GM21619 (cell line): Measurements from ENCODE around the gene DTYMK.

Experiments
- ATAC-seq: cut with Tn5 transposase; IDR thresholded peaks from one replicate; pipeline ENCODE4 v1.9.1; 2021; ENCODE audit not compliant: unreplicated experiment

DTYMK gene

DNA sequence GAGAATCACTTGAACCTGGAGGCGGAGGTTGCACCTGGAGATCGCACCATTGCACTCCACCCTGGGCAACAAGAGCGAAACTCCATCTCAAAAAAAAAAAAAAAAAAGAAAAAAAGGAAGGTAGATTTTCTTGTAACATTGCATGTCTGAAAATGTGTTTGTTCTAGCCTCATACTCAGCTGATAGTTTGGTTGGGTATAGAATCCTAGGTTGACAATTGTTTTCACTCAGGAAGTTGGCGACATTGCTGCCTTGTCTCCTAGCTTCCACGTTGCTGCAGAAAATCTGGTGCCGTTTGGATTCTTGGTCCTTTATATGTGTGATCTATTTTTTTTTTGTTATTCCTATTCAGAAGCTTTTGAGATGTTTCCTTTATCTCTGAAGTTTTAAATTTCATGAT, 19.9 kb upstream of the DTYMK start:
- no peak for ATAC-seq

DNA sequence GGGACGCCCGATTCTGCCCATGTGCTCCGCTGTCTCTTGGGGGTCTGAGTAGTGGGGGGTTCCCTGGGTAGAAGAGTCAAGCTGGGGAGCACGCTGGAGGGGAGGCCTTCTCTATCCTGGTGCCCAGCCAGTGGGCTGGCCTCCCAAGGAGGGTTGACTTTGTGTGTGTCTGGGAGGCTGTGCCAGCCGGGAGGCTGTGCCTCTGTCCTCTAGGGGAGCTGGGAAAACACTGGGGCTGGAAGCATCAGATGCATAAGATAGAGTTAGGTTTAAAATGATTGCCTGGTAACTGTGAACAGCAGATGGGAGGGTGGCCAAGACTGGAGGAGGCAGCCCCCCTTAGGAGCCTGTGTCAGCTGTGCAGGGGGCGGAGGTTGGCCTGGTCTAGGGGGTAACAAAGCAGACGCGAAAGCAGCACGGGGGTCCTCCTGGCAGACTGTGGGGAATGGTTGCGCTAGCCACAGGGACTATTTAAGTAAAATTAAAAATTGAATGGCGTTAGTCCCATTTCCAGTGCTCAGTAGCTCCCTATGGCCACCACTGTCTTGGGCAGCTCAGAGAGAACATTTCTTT, 16.5 kb upstream of the DTYMK start:
- ATAC-seq = no peak

DNA sequence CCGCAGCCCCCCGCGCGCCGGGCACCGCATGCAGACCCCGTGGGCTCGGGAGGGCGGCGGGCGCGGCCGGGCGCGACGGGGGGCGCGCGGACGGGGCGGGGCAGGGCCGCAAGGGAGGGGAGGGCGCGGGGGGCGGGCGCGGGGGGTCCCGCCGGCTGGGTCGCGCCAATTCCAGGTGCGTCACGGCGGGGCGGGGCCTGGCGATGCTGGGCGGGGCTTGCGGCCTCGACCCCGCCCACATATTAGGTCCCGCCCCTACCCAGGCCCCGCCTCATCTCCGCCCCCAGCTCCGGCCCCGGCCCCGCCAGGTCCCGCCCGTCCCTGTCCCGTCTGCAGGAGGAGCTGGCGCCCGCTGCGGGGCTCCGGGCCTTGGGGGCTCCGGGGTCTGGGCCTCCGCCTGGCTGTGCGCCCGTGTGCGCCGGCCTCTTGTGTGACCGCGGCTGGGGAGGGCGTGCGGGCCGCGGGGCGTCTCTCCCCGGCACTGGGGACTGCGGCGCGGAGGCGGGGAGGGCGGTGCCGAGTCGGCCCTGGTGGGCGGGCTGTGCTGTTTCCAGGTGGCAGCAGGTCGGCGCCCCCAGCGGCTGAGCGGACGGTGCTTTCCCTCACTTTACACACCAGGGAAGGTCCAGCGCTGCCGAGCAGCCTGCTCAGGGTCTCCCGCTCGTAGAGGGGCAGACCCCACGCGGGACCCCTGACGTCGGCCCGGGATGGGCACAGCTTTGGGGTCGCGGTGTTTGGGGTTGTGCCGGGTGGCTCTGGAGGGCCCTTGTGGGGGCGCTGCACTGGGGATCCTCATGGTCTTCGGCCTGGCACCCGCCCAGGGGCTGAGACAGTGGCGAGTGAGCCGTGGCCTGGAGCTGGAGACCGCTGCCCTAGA, 15.8 kb upstream of the DTYMK start:
- ATAC-seq = peak; percentile 70

DNA sequence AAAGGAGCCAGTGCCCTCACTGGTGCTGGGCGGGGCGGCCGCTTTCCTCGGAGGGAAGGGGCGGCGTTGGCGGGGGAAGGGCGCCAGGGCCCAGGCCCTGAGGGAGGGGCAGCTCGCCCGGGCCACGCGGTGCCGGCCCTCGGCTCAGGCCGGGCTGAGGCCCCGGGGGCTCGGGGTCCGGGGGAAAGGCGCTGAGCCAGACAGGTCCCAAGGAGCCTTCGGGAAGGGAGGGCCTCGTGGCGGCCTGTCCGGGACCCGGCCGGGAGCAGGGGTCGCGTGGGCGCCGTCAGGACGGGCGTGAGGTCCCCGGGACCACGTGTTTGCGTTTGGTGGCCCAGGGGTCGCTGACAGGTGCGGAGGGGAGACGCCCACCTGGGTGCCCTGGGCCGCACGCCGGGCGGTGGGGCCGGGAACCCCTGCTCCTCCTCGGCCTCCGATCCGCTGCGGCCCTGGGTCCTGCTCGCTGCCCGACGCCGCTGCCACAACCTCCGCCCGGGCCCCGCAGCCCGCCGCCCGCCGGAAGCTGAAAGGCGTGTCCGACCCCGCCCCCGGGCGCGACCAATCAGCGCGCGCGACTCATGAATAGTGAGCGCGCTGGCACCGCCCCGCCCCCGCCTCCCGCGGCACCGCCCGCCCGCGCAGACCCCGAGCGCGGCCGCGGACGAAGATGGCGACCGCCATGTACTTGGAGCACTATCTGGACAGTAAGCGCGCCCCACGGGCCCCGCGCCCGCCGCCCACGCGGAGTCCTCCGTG, 15.0 kb upstream of the DTYMK start, which contains the start of gene ING5:
Gene ING5, plus strand, starts transcription at position 641 of the 756 bp plus-strand sequence. Its CDS starts 27 bp downstream, at position 668.
- peak; percentile 59 for ATAC-seq

DNA sequence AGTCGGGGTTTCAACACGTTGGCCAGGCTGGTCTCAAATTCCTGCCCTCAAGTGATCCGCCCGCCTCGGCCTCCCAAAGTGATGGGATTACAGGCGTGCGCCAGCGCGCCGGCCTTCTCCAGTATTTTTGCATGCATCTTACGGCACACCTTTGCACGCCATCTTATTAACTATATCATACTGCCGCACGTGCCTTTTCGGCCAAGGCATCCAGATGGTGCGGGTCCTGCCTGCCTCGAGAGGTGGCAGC, 14.5 kb upstream of the DTYMK start:
- no peak for ATAC-seq

DNA sequence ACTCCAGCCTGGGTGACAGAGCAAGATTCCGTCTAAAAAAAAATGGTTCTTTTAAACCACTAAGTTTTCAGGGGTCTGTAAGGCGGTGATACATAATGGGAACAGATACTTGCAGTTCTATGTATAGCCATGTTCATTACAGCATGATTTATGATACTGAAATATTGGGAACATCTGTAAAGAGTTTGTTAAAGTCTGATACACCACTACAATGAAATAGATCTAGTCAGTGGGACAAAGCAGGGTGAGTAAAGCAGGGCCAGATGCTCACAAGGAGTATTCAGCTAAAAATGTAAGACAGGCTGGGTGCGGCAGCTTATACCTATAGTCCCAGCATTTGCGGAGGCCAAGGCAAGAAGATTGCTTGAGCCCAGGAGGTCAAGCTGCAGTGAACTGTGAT, 9.0 kb upstream of the DTYMK start:
- no peak for ATAC-seq

DNA sequence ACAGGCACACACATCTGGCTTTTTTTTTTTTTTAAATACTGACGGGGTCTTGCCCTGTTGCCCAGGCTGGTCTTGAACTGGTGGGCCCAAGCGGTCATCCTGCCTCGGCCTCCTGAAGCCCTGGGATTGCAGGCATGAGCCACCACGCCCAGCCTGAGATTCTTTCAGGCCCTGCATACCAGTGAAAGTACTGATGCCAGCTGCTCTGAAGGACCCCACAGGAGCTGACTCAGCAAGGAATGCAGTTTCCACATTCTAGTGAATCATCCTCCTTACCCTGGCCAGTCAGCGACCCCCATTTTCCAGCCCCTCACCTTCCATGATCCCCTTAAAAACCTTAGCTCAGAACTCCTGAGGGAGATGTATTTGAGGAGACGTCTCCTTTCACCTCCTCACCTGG, 5.8 kb upstream of the DTYMK start:
- no peak for ATAC-seq

DNA sequence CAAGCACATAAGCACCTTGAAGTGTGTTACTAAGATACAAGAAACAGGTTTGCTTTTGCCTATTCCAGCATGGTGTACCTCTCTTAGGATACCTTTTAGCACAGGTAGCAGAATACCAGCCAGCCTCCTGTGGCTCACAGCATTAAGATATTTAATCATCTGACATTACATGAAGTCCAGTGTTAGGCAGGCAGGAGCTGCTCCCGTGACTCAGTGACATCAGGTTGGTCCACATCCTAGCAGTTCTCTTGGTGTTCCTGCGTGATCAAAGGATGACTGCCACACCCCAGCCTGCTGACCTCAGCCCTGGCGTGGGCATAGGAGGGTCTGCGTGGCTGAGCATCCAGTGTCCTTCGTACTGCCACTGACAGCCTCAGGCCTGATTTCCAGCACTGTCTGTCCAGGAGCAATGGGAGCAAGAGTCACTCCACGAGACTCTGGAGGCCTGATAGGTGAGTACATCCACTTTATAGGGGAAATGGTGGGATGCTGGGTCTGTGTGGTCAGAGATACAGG, 3.6 kb upstream of the DTYMK start:
- no peak for ATAC-seq

DNA sequence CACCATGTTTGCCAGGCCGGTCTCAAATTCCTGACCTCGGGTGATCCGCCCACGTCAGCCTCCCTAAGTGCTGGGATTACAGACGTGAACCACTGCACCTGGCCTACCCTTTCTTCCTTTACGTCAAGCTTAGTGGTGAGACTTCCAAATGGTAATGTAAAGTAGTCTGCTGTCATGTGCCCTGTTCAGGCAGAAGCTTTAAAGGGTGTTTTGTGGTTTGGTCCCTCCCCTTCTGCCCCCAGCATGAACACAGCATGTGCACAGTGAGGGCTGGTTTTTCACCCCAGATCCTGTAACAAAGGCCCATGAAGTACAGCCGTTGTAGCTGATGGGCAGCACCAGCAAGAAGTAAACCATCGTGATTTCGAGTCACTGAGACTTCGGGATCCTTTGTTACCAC, 2.7 kb upstream of the DTYMK start:
- ATAC-seq = no peak

DNA sequence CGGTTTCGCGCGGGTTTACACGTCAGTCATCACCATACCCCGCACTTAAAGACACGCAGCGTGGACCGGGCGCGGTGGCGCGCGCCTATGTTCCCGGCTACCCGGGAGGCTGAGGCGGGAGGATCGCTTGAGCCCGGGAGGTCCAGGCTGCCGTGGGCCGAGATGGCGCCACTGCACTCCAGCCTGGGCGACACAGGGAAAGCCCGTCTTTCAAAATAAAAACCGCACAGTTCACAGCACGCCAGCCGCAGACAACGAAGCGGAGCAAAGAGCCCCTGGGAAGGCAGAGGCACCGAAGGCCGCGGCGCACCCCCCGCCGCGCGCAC, 328 bp downstream of the DTYMK start:
- ATAC-seq = no peak

DNA sequence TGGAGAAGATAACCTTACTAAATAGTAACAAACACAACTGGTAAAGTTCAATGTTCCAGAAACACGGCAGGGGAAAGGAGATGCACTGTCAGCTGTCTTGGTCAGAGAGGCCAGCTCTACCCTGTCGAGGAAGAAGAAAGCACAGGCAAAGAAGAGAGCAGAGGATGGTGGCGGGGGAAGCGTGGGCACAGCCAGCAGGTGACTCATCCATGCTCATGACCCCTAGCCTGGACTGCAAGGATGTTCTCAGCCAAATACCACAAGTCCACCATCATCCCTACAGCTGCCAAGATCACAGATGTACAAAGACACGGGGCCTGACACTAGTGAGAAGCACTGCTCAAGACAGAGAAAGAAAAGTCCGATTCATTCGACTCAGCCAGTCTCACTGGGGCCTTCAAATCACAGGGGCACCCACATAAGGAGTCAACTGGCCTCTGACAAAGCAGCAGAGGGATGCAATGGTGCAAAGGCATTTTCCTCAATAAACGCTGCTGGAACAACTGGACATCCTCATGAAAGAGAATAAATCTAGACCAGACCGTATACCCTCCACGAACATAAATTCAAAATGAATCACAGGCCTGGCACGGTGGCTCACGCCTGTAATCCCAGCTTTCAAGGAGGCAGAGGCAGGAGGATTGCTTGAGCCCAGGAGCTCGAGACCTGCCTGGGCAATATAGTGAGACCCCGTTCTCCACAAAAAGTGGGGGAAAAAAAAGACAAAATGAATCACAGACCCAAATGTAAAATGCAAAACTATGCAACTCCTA, 5.6 kb downstream of the DTYMK start:
- ATAC-seq = no peak

DNA sequence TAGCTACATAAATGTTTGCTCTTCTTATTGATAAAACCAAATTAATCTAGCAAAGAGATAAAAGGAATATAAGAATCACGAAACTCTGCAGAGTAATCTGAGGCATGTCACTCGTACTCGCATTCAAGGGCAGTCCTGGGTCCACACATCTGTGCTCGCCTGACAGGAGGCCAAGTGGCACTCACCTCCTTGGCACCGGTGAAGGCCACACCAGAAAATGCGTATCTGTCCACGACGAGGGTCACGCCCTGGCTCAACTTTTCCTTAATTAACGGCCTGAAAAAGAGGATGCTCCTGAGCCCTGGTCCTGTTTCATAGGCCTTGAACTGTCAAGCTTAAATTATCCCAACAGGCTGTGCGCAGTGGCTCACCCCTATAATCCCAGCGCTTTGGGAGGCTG, 6.6 kb downstream of the DTYMK start:
- ATAC-seq = no peak

DNA sequence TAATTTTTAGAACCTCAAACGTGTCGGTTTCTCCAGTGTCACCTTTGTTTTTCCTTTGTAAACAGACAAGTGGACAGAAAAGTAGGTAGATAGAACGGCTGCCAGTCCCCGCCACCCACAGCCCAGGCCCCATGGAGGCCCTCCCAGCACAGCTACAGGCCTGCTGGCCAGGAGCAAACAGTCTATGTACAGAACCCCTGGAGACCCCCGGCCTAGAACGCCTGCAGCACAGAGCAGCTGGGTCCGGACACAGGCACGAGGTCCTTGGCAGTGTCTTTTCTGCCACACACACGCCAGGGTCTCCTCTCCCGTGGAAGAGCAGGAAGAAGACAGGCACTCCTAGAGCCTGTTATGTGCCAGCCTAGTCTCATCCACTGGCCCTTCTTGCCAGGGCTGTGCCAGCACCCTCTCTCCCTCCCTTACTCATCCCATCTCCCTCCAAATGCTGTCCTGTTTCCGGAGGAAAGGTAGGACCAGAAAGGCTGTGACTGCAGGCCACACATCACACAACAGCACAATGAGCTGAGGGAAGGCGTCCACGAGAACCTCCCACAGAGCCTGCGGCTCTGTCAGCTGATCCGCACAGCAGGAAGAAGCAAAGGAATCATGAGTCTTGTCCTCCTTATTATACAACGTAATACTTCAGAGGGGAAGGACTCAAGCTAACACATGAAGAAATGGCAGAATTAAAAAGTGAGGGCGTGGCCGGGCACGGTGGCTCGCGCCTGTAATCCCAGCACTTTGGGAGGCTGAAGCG, 7.7 kb downstream of the DTYMK start:
- no peak for ATAC-seq

DNA sequence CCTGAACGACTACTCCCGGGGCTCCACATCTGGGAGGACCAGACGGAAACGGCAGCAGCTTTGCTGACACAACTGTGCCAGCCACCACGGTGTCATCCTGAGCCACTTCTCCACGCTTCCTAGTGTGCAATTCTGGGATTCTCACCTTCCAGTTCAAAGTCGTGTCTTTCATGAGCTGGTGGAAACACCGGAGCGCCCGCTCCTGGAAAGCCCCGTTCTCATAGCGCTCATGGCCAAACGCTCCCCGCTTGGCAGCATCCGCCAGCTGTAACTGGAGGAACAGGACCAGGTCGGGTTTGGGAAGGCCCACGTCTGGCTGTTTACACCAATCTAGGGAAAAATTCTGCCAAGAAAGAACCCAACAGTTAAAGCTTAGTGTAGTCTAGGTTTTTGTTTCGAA, 8.3 kb downstream of the DTYMK start:
- no peak for ATAC-seq

DNA sequence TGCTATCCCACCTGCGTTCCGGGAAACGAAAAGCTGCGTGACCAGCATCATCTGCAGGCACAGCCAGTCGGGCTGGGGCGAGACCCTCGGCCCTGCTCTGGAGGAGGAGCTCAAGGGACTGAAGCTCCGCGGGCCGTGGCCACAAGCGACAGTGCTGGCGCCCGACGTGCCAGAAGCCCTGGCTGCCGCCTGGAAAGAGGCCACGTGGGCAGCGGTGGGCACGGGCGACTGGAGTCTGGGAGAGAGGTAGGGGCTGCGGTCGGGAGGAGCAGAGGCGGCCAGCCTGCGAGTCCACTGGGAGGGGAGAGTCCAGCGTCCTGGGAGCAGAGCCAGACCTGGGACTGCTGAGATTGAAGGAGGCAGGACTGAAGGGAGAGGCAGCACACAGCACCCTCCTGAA, 9.2 kb downstream of the DTYMK start:
- ATAC-seq = no peak

DNA sequence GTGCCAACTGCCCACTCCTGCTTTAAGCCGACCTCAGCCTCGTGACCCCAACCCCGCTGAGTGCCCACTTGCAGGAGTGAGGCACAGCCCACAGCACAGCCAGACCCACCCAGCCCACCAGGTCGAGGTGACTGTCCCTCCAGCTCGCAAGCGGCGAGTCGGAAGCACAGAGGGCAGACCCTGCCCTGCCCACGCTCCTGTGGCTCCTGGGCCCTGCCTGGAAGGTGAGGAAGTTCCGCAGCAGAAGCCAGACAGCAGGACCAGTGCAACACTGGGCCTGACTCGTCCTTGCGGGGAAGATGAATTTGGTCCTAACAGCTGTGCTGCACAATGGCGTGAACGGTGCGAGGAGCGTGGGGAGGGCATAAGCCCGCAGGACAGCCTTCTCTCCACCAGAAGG, 9.9 kb downstream of the DTYMK start:
- no peak for ATAC-seq

DNA sequence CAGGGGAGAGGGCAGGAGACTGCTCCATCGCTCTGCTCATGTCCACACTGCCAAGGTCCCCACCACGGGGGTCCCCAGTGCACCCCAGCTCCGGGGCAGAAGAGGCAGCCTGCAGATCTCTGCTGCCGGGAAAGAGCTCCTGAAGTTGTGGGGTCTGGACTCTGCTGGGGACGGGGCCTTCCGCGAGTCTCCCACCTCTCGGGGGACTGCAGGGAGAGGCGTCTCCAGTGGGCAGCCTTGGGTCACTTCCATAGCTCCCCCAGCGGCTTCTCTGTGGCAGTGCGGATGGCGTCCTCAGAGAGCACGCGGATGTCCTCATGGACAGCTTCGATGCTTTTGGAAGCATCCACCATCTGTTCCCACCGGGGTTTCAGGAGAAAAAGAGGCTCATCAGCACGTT, 10.7 kb downstream of the DTYMK start:
- ATAC-seq = no peak

DNA sequence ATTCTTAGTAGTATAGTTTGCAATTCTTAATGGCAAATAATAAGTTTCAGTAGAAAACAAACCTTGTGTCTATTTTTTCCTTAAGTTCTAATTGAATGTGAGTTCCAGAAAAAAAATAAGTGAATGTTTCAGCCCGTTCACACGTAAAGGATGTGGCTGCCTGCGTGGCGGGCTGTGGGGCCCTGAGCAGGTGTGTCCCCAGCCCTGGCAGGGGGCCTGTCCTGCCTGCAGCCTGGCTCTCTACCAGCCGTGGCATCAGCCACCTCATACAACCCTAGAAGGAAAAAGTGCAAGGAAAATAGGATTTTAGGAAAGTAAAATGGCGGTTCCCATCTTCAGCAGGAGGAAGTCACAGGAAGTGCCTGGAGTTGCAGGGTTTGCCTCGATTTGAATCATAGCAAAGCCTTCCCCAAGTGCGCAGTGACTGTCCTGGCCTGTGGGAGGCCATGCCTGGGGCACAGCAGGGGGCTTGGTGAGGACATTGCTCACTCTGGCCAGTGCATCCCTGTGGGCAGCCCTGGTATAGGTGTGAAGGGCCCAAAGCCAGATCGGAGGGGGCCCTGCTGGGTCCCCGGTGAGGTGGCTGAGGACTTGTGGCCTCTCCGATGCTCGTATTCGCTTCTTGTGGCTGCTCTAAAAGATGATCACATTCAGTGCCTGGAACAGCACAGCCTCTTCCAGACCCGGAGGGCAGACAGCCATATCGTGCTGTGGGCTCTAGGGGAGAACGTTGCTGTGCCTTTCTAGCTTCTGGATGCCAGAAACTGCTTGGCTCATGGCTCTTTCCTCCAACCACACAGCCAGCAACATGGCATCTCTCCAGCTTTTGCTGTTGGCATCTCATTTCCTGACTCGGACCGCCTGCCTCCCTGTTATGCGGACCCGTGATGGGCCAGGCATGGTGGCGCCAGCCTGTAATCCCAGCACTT, 12.6 kb downstream of the DTYMK start:
- ATAC-seq = no peak

DNA sequence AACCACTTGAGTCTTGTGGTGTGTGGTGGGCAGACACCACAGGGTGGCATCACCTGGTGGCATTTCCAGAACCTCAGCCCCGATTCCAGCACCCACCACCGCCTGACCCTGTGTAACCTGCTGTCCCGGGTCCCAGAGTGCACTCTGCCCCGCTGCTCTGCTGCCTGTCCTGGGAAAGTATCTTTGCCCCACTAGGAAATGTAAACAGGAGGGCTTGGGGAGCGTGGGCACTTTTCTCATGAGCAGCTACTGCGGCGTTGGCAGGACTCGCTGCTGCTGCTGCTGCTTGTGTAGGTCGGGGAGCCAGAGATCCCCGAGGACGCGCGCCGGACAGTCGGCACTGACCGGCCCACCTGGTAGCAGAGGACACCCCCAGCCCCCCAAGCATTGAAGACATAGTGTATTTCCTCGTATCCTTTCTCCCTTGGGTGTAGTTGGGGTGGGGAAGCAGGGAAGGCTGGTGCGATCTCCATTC, 13.4 kb downstream of the DTYMK start:
- ATAC-seq = no peak
